HG03342 (cell line): ENCODE results near the gene POU2AF1.
"Not testable (repeated sequence)": the region's sequence is repeated elsewhere in the genome, so short reads cannot be mapped to it uniquely, and the experiment has no call there.

ENCODE experiments used
- ATAC-seq: cut with Tn5 transposase; IDR thresholded peaks from one replicate; pipeline ENCODE4 v1.9.1; 2021; ENCODE audit warnings: mild to moderate bottlenecking, moderate library complexity; ENCODE audit not compliant: unreplicated experiment

POU2AF1 gene

GRCh38 chr11:111322534-111322933 lies 56.5 kb downstream of the POU2AF1 start:
- ATAC-seq, result no peak

DNA sequence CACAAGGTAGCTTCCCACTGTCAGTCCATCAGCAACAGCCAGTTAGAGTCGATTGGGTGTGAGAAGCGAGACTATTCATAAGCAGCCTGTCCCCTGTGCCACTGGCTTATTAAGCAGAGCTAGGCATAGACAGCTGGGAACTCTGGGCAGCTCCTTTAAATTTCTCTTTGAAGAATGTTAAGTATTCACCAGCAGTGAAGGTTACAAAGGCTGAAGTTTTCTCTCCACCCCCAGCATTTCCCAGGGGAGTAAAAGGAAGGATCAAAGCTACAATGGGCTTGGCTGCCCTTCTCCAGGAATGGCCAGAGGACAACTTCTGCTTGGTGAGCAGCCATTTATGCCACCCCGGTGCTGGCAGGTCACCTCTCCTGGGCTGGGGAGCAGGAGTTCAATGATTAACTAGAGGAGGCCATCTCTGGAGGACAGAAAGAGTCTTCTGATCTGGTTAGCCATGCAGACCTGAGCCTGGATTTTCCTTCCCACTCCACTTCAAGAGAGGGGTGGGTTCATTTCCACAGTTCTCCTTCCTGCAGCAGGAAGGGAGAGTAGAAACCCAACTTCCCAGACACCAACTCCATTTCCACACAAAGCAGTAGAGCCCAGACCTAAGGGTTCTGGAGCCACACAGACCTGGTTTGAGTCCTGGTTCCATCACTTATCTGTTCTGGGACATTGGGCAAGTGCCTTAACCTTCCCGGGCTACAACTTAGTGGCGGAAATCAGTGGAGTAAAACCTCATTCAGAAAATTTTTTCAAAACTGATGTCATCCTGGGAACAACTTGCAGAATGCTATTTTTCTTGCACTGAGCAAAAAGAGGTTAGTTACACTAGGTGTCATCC lies 58.1 kb downstream of the POU2AF1 start:
- no peak for ATAC-seq

DNA sequence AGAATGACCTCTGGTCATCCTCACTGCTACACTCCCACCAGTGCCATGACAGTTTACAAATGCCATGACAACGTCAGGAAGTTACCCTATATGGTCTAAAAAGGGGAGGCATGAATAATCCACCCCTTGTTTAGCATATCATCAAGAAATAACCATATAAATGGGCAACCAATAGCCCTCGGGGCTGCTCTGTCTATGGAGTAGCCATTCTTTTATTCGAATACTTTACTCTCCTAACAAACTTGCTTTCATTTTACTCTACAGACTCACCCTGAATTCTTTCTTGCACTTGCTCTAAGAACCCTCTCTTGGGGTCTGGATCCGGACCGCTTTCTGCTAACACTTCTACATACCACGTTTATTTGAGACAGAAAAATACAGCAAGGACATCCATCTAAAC lies 58.9 kb downstream of the POU2AF1 start:
- not testable (repeated sequence) for ATAC-seq

DNA sequence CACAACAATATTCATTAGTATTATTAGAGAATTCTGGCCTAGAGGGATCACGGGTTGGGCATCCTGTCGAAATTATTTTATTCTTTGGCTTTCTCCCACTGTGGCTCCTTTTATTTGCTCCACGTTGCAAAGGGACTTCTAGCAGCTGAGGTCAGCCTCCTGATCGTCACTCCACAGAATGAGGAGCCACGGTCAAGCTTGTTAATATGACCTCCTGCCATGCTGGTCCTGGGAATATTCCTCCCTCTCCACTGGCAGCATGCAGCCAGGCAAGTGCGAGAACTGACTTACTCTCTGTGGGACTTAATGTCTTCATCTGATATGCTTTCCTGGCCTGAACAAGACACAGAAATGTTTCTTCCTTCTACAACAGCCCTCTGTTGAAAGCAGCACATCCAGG lies 59.8 kb downstream of the POU2AF1 start:
- no peak for ATAC-seq

DNA sequence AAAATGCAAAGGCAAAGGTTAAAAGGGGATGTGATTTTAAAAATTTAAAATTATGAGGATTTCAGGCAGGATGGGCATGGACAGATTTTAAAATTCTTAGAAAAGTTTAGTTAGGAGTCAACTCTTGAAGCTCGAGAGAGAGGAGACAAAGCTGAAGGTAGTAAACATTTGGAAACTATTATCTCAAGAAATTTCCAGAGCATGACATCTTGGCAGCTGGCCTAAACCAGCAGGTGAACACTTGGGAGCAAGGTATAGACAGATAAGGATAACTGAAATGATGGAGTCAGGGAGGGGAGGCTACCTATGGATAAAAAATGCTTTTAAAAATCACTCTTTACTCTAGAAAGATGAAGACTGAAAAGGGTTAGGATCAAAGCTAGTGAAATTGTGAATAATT lies 67.0 kb downstream of the POU2AF1 start:
- ATAC-seq, result no peak

DNA sequence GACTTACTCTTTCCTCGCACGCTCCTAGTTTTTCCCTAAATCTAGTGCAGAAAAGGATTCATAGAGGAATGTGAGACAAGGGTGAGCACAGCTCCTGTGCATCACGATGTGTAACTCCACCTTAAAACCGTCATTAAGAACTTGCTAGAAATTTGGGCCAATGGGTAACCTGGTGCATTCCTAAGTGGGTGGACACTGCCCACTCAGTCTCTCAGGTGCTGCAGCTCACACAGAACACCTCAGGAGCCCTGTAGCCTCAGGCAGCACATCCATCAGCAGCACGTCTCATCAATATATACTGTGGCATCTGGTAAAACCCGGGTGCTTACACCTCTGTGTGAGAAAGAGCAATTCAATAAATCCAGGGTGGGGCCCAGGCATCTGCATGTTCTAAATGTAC lies 68.4 kb downstream of the POU2AF1 start:
- no peak for ATAC-seq

DNA sequence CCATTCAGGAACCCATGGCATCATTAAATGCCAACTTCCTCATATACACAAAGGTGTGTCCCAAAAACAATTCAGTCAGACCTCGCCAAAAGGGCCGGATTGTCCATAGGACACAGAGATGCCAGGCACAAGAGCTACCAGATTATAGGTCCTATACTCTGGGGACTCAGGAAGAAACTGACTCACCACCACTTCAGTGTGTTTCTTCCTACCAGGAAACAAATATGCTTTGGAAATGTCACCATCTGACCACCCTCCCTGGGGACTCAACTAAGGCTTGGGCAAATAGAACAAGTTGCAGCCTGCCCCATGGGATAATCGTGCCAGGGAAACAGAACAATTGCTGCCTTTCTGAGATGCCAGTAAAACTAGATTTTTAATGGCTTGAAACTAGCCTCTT lies 69.0 kb downstream of the POU2AF1 start:
- no peak for ATAC-seq

DNA sequence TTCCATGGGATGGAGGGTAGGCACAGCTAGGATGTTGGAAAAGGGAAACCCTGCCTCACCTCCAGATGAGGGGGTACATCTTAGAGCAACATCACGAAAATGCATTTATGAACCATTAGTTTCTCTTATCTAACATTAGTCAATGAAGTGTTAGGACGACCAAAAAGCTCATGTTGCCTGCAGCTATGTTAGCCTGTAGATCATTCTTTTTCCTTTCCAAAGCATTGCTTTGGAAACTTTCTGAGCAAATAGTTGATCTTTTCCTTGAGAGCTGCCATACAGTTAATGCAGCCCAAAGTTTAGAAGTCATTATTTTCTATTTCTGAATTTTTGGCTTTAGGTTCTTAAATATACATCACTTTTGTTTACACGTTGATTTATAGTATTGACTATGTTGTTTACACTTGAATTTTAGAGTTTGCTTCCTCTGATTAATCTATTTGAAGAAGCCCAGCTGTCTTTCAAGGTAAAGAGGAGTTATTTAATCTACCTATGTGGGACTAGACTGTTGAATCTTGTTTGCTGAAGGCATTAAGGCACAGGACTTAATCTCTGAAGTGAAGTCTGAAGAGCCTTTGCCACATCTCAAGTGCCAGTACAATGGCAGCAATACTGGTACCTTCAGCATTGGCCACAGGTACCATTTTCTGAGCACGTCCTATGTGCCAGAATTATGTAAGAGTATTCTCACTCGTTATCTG lies 69.7 kb downstream of the POU2AF1 start:
- ATAC-seq, result no peak

DNA sequence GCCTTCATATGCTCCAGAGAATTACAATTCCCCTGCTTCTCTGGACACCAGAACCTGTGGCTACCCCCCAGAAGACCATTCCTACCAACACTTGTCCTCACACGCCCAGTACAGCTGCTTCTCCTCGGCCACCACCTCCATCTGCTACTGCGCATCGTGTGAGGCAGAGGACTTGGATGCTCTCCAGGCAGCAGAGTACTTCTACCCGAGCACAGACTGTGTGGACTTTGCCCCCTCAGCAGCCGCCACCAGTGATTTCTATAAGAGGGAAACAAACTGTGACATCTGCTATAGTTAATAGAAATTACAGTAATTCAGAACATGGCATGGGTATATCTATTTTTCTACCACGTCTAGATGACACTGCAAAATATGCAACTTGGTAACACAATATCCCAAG lies 70.9 kb downstream of the POU2AF1 start:
- no peak for ATAC-seq

DNA sequence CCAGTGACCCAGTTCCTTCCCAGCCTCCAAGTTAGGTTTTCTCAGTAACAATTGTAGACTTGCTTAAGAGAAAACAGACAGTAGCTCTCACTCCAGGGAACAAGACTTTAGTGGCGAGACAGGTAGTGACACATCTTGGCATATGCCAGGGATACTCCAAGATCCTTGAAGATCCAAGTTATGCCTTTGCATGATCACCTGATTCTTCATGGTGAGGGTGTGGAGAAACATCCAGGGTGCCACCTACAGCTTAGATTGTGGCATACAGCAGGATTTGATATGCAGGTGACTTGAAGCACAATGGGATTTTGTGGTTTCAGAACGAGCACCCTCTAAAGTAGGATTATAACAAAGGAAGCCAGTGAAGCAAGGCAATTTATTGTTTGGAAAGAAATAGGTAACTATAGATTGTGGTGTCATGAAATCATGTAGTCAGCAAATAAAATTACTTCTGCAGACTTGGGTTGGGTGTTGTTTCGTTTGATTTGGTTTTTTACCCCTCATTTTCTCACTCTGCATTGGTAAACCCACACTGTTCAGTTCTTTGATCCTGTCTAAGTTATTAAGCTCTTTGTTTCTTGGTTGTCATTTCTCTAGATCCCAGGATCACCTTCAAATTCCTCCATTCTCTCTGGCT lies 71.5 kb downstream of the POU2AF1 start:
- ATAC-seq, result no peak

- no peak for ATAC-seq
Observed at GRCh38 chr11:111306321-111306720, 72.8 kb downstream of the POU2AF1 start.

DNA sequence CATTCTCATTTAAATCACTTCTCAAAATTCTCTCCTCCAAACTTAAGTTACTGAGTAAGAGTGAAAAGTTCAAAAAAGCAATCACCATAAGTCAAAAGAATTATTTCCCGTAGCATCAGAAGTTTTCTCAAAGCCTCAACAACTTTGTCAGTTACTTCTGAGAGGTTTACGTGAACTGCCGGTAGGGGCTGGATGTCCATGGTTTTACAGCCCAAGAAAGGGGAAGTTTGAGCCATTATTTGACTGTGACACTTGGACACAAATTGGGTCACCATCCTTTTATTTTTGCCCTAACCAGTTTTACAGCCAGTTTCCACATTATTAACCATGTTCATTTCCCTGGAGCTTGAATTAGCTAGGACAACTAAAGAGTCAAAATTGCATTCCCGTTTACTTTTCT lies 73.2 kb downstream of the POU2AF1 start:
- ATAC-seq, result no peak

- ATAC-seq, result no peak
Observed at GRCh38 chr11:111305162-111305802, 73.8 kb downstream of the POU2AF1 start.

DNA sequence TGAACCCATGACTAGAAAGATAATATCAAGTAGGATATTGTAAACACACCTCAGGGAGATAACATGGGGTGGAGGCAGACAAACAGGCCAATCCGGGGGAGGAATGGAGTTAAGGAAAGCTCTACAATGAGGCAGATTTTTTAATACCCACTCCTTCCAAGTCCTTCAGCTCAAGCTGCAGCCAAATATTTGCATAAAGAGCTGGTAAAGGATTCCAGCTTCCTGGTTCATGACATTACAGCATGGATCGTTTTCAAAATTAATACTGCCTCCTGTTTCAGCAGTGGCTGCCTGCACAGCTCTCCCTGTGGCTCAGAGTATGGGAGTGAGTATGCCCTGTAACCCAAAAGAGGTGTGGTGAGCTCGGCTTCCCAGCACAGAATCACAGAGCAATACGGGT lies 75.6 kb downstream of the POU2AF1 start:
- no peak for ATAC-seq

DNA sequence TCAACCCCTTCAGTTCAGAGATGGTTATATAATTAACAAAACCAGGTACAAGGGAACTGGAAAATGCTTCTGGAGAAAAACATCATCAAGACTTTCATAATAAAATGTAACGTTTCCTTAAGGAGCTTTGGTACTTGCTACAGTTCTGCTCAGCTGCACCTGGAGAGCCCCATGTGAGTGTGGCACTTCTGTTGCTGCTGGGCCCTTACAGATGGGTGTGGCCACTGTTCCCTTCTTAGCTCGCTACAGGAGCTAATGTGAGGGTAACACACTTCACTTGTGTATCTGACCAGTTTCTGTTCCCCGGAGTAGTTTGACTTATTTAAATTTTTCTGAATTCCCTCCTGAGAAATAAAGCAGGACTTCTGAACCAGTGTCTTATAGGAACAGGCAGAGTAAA lies 76.8 kb downstream of the POU2AF1 start:
- no peak for ATAC-seq
